Tibial nerve (tissue), 4 donors: ENCODE measurements around the gene FAN1. TPM values are rescaled to one million over a fixed set of nuclear protein-coding genes. Genes with fewer than 3 reads are reported as not detected.

ENCODE experiments used
- DNase-seq, 2 donors: peaks; one replicate each; pipeline ENCODE4 v3.0.0-alpha.2; 2019; ENCODE audit warnings: low spot score in 2 of 2
- H3K27ac ChIP-seq, 4 donors: fragments of 200-600 bp; sonication (generic) in 3 of 4; one replicate each; pipeline ENCODE4 v1.5.1; 2017 to 2019; ENCODE audit warnings: mild to moderate bottlenecking in 1 of 4
- H3K27me3 ChIP-seq, 2 donors: fragments of 200-600 bp; sonication (generic) in 1 of 2; one replicate each; pipeline versions ENCODE4 v1.5.1 to v1.6.0; 2017 to 2019
- H3K36me3 ChIP-seq, 3 donors: fragments of 200-600 bp; sonication (generic); one replicate each; pipeline ENCODE4 v1.5.1; 2018 to 2019
- H3K4me1 ChIP-seq, 4 donors: fragments of 200-600 bp; sonication (generic) in 3 of 4; one replicate each; pipeline ENCODE4 v1.5.1; 2017 to 2019
- H3K4me3 ChIP-seq, 4 donors: fragments of 200-600 bp; sonication (generic) in 3 of 4; one replicate each; pipeline ENCODE4 v1.5.1; 2017 to 2019; ENCODE audit warnings: mild to moderate bottlenecking in 1 of 4, moderate library complexity in 1 of 4
- H3K9me3 ChIP-seq, 4 donors: fragments of 200-600 bp; sonication (generic) in 3 of 4; one replicate each; pipeline ENCODE4 v1.5.1; 2017 to 2019
- EP300 ChIP-seq, 2 donors: sonication (generic); formaldehyde crosslinking; IDR thresholded peaks; one replicate each; pipeline ENCODE4 v1.6.1; 2017; ENCODE audit warnings: antibody characterized with exemption in 2 of 2, mild to moderate bottlenecking in 1 of 2
- POLR2A ChIP-seq, 2 donors: fragments of 450-650 bp; IDR thresholded peaks; one replicate each; pipeline ENCODE4 v1.6.1; 2017; ENCODE audit warnings: antibody characterized with exemption in 2 of 2, mild to moderate bottlenecking in 2 of 2, moderate library complexity in 2 of 2
- WGBS, 2 donors: methylation state at CpG; one replicate each; pipeline ENCODE4 v1.1.5; 2018; 5-methylcytosine and 5-hydroxymethylcytosine counted together
- total RNA-seq, 4 donors: library from RNA; depleted of rRNA; stranded (reverse); fragments of >200 nt; gene quantifications; one replicate each; pipeline ENCODE4 v1.1.0, GENCODE V29; 2016
- TF ChIP-seq, protein P1 (sequence below), 5 experiments: fragments of 200-600 bp in 3 of 5; fragments of 450-650 bp in 2 of 5; sonication (generic) in 3 of 5; IDR thresholded peaks; one replicate each; pipeline ENCODE4 v1.5.1; 2016 to 2019; ENCODE audit warnings: antibody characterized with exemption in 5 of 5, mild to moderate bottlenecking in 3 of 5, moderate library complexity in 2 of 5

The FAN1 gene
- total RNA-seq, 4 donors from 2014 or later: 15.9 to 24.3 (median 17.4) TPM

DNA sequence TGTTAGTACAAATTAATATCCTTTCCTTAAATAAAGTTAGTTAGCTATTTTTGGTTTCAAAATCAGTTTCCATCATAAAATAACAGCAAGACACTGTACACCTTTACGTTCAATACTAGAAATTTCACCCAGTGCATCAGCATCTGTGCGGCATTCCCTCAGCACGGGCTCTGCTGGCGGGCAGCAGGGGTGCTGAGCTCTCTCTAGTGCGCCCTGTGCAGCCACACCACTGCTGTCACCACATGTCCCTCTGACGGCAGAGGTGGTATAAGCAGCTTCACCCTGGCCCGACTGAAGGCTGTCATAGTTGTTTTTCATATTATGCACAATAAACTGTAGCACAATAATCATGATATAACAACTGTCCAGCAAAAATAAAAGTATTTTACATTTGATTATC lies 35.4 kb downstream of the FAN1 start:
- DNase-seq: no peak
- Histone ChIP-seq H3K4me1 (no peaks in the 10 kb centered on the region), H3K4me3 (no peak overlapping the region), H3K27ac (no peak overlapping the region), H3K27me3 (no peaks in the 10 kb centered on the region), H3K9me3 (peaks cover 0 to 2% (median 0%) of the 10 kb centered on the region in 4 donors), H3K36me3 (peaks cover 2 to 96% (median 25%) of the 10 kb centered on the region in 3 donors)
- WGBS, 2 donors: 90 to 94% methylated on average over 7 of the region's 7 CpGs
- no peak for TF ChIP-seq POLR2A (IDR thresholded peaks at IDR 0.05)
- no peak for TF ChIP-seq EP300 (IDR thresholded peaks at IDR 0.05)
- TF ChIP-seq, protein P1, sequence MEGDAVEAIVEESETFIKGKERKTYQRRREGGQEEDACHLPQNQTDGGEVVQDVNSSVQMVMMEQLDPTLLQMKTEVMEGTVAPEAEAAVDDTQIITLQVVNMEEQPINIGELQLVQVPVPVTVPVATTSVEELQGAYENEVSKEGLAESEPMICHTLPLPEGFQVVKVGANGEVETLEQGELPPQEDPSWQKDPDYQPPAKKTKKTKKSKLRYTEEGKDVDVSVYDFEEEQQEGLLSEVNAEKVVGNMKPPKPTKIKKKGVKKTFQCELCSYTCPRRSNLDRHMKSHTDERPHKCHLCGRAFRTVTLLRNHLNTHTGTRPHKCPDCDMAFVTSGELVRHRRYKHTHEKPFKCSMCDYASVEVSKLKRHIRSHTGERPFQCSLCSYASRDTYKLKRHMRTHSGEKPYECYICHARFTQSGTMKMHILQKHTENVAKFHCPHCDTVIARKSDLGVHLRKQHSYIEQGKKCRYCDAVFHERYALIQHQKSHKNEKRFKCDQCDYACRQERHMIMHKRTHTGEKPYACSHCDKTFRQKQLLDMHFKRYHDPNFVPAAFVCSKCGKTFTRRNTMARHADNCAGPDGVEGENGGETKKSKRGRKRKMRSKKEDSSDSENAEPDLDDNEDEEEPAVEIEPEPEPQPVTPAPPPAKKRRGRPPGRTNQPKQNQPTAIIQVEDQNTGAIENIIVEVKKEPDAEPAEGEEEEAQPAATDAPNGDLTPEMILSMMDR (IDR thresholded peaks at IDR 0.05): no peak

DNA sequence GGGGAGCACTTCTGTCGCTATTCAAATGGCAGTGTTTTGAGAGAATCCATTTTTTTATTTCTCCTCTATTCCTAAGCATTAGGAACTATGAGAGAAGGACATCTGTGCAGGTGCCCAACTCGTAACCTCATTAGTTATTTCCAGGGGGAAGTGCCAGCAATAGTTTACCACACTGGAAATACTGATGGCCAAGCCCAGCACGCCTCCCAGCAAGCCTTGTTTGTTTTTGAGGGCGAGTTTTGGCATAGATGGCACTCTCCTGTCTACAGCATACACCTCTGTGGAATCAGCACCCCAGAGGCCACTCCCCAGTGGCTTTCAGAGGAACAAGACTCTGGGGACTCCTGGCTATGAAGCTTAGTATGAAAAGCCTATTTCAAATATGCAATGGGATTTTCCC lies 36.6 kb downstream of the FAN1 start:
- Histone ChIP-seq H3K27me3 (no peaks in the 10 kb centered on the region), H3K4me3 (no peak overlapping the region), H3K4me1 (no peaks in the 10 kb centered on the region), H3K9me3 (peaks cover 0 to 2% (median 0%) of the 10 kb centered on the region in 4 donors), H3K27ac (peak overlapping the region in 1 of 4 donors; percentile 13), H3K36me3 (peaks cover 2 to 99% (median 25%) of the 10 kb centered on the region in 3 donors)
- 86 to 94% methylated on average over 4 of the region's 4 CpGs for WGBS, 2 donors
- TF ChIP-seq POLR2A (IDR thresholded peaks at IDR 0.05): no peak
- DNase-seq: no peak

DNA sequence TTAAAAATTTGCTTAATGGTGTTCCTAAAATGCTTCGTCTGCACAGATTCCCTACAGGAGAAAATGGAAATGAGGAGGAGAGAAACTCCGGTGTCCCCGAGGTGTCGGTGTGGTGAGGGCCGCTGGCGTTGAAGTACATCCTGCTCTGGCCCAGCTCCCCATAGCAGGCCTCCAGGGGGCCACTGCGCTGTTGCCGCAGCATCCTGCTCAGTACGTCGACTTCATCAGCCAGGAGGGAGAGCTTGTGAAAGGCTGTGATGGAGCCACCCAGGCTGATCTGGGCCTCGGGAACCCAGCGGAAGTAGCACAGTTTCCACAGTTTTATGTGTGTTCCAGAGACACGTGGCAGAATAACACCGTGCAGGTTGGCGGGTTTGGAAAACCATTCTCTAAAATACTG lies 37.8 kb downstream of the FAN1 start:
- no peak for DNase-seq
- Histone ChIP-seq H3K4me3 (no peak overlapping the region), H3K9me3 (peaks cover 0 to 2% (median 0%) of the 10 kb centered on the region in 4 donors), H3K27ac (no peak overlapping the region), H3K27me3 (no peaks in the 10 kb centered on the region), H3K36me3 (peaks cover 2 to 100% (median 31%) of the 10 kb centered on the region in 3 donors), H3K4me1 (no peaks in the 10 kb centered on the region)
- WGBS, 2 donors: 86 to 87% methylated on average over 13 to 15 of the region's 15 CpGs
- no peak for TF ChIP-seq POLR2A (IDR thresholded peaks at IDR 0.05)

DNA sequence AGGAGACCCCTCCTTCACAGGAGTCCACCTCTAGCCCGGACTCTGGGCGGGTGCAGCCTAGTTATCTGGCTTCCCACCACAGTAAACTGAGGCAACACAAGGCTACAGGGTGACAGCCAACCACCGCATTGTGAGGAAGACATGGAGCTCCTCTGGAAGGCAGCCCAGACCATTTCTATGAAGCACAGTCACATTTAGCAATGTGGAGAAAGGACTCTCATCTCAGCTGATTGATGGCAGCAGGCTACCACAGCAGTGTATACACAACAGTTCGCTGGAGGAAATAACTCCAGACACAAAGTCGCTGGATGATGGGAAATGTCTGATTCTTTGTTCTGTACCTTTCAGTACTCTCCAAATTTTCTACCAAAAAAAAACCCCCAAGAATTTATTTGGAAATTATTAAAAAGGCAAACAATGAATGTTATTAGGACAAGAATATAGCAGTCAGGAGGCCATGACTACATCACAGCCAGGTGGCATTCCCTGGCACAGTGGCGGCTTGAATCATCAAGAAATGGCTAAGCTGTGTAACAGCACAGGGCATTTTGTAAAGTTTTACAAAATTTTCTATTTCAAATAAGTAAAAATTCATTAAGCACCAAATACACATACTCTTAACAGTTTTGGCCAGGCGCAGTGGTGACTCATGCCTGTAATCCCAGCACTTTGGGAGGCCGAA lies 40.1 kb downstream of the FAN1 start:
- no peaks in the 10 kb centered on the region for H3K27me3 ChIP-seq
- no peak for DNase-seq
- peaks cover 2 to 100% (median 26%) of the 10 kb centered on the region in 3 donors for H3K36me3 ChIP-seq
- H3K9me3 ChIP-seq: peaks cover 0 to 2% (median 0%) of the 10 kb centered on the region in 4 donors
- no peaks in the 10 kb centered on the region for H3K4me1 ChIP-seq
- WGBS, 2 donors: 89 to 92% methylated on average over 8 of the region's 8 CpGs
- H3K4me3 ChIP-seq: no peak overlapping the region
- no peak overlapping the region for H3K27ac ChIP-seq
- TF ChIP-seq EP300 (IDR thresholded peaks at IDR 0.05): no peak
- TF ChIP-seq POLR2A (IDR thresholded peaks at IDR 0.05): no peak
- TF ChIP-seq, protein P1 (IDR thresholded peaks at IDR 0.05): no peak

DNA sequence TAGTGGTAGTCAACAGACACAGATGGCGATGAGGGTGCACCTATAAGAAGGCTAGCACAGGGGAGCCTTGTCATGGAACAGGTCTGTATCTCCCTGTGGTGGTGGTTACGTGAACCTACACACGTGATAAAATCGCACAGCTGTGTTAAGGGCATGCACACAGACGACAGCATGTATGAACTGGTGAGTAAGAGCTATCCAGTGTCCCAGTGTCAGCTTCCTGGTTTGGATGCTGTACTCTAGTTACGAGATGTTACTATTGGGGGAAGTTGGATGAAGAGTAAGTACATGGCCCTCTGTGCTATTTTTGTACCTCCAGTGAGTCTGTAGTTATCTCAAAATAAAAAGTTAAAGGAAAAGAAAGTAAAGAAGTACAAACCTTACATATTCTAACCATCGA lies 49.5 kb downstream of the FAN1 start:
- TF ChIP-seq, protein P1 (IDR thresholded peaks at IDR 0.05): no peak
- no peak for TF ChIP-seq POLR2A (IDR thresholded peaks at IDR 0.05)
- TF ChIP-seq EP300 (IDR thresholded peaks at IDR 0.05): no peak
- Histone ChIP-seq H3K27me3 (no peaks in the 10 kb centered on the region), H3K36me3 (peaks cover 4 to 90% (median 25%) of the 10 kb centered on the region in 3 donors), H3K27ac (no peak overlapping the region), H3K4me1 (peaks cover 0 to 26% (median 0%) of the 10 kb centered on the region in 4 donors), H3K9me3 (peaks cover 0 to 4% (median 0%) of the 10 kb centered on the region in 4 donors), H3K4me3 (no peak overlapping the region)
- no peak for DNase-seq
- WGBS, 2 donors: 85 to 89% methylated on average over 7 of the region's 7 CpGs

DNA sequence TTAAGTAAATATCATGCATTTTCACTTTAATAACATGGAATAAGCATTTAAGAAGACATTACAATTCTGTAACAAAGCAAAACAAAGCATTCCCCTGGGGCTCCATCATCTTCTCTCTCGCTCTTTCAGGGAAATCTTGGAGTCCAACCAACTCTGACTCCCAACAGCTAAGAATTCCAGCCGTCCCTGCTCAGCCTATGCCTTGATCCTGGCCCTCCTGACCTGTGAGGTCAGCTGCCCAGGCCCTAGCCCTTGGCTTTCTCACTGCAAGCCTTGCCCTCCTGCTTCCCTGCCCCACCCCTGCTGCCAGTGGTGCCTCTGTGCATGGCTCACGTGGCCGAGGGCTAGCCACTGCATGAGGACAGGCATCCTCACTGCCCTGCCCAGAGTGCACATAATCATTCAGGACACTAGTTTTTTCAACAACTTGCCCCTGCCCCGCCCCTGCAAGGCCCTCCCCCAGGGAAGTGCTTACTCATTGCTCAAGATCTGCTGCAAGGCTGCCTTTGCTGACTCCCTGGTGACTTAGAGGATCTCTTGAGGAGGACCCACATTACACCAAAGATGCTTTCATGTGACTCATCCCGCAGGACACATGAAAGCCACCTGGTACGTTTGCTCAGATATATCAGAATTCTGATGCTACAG lies 50.1 kb downstream of the FAN1 start:
- DNase-seq: no peak
- TF ChIP-seq POLR2A (IDR thresholded peaks at IDR 0.05): no peak
- TF ChIP-seq, protein P1 (IDR thresholded peaks at IDR 0.05): no peak
- TF ChIP-seq EP300 (IDR thresholded peaks at IDR 0.05): no peak
- H3K4me1 ChIP-seq: peaks cover 0 to 26% (median 0%) of the 10 kb centered on the region in 4 donors
- no peaks in the 10 kb centered on the region for H3K27me3 ChIP-seq
- WGBS, 2 donors: 56 to 59% methylated on average over 7 of the region's 7 CpGs
- H3K9me3 ChIP-seq: peaks cover 0 to 4% (median 0%) of the 10 kb centered on the region in 4 donors
- no peak overlapping the region for H3K27ac ChIP-seq
- H3K36me3 ChIP-seq: peaks cover 4 to 90% (median 29%) of the 10 kb centered on the region in 3 donors
- H3K4me3 ChIP-seq: no peak overlapping the region
